Measurements from ENCODE around the gene HSBP1.

GRCh38 chr16:83856792-83857191, 49.0 kb downstream of the HSBP1 start:
- TF ChIP-seq, protein P1, sequence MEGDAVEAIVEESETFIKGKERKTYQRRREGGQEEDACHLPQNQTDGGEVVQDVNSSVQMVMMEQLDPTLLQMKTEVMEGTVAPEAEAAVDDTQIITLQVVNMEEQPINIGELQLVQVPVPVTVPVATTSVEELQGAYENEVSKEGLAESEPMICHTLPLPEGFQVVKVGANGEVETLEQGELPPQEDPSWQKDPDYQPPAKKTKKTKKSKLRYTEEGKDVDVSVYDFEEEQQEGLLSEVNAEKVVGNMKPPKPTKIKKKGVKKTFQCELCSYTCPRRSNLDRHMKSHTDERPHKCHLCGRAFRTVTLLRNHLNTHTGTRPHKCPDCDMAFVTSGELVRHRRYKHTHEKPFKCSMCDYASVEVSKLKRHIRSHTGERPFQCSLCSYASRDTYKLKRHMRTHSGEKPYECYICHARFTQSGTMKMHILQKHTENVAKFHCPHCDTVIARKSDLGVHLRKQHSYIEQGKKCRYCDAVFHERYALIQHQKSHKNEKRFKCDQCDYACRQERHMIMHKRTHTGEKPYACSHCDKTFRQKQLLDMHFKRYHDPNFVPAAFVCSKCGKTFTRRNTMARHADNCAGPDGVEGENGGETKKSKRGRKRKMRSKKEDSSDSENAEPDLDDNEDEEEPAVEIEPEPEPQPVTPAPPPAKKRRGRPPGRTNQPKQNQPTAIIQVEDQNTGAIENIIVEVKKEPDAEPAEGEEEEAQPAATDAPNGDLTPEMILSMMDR (conservative IDR thresholded peaks at IDR 0.05; ENCODE audit: low read depth, low read length): no peak
- TF ChIP-seq POLR2A (IDR thresholded peaks at IDR 0.05; ENCODE audit: low read depth, low read length): no peak
- no peak for TF ChIP-seq ELK1 (IDR thresholded peaks at IDR 0.05; ENCODE audit: borderline replicate concordance, low read depth, low read length)
- TF ChIP-seq RAD21 (IDR thresholded peaks at IDR 0.05; ENCODE audit: low read length): no peak
